Fibroblast of villous mesenchyme (primary cell): Measurements from ENCODE around the gene IGF2BP3. TPM values are rescaled to one million over a fixed set of nuclear protein-coding genes. Genes with fewer than 3 reads are reported as not detected.

Source experiments
- DNase-seq: peaks from one replicate; pipeline ENCODE4 v3.0.0-alpha.2; 2010; ENCODE audit warnings: low read depth
- H3K4me3 ChIP-seq: 2 replicates; pipeline ENCODE4 v1.5.1; 2011; ENCODE audit warnings: low read depth, mild to moderate bottlenecking, low read length
- CTCF ChIP-seq: IDR thresholded peaks from 2 replicates; pipeline ENCODE4 v1.5.1; 2012; ENCODE audit warnings: low read depth, mild to moderate bottlenecking, low read length; ENCODE audit not compliant: insufficient read depth
- total RNA-seq: library from RNA; depleted of rRNA; stranded (reverse); fragments of >200 nt; gene quantifications from 2 replicates; pipeline ENCODE4 v1.2.3, GENCODE V29; 2012

IGF2BP3 gene
- total RNA-seq, 1 donor = 9.1 TPM

DNA sequence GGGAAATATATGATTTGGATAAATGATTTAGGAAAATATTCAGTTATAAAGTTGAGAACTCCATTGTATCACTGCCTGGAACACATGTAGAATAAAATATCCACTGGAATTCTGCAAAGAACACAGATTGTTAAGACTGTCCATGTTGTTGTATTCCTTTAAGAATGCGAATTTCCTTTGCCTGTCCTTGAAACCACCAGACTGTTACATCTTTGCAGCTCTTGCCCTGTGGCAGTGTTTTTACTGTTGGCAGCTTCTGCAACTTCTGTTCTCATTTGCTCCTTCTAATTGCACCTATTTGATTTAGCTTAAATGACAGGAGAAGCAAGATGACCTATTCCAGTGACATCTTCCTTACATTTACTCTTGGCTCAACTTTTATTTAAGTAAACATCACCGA, 131.4 kb downstream of the IGF2BP3 start:
- no peak for DNase-seq
- TF ChIP-seq CTCF = no peak
- H3K4me3 ChIP-seq = no peak overlapping the region

DNA sequence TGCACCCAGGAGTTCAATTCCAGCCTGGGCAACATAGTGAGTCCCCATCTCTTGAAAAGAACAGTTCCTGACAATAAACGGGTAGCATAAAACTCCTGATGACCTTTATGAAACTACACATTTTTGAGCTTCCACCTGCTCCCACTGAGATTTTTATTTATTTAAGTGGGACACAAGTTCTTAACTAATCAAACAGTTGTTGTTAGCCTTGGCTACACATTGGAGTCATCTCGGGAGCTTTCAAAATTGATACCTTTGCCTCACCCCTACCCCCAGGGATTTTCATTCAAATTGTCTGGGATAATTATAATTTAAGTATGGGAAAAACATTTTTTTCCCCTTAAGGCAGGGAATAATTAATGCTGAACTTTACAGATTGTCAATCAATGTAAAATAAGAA, 131.9 kb downstream of the IGF2BP3 start:
- no peak overlapping the region for H3K4me3 ChIP-seq
- TF ChIP-seq CTCF = no peak

DNA sequence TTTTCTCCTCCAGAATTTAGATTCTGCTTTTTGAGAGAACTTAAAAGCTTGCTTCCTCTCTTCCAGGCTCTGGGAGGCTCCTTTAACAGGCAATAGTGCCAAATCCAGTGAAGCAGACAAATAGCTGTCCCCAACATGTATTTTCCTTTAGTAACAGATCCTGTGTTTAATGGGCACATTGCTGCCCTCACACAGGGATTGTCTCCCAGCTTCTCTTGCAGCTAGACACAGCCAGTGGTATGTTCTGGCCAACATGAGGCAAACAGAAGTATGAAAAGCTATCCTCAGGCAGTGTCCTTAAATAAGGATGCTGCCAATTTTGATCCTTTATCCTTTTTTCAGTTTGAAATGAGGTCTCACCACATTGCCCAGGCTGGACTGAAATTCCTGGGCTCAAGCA, 132.9 kb downstream of the IGF2BP3 start:
- TF ChIP-seq CTCF = no peak
- no peak overlapping the region for H3K4me3 ChIP-seq
- DNase-seq = no peak

More for the DNA sequence above, 131.9 kb downstream of the IGF2BP3 start:
- no peak for DNase-seq

GRCh38 chr7:23336799-23337283, 133.4 kb downstream of the IGF2BP3 start:
- H3K4me3 ChIP-seq = no peak overlapping the region
- no peak for TF ChIP-seq CTCF
- no peak for DNase-seq

DNA sequence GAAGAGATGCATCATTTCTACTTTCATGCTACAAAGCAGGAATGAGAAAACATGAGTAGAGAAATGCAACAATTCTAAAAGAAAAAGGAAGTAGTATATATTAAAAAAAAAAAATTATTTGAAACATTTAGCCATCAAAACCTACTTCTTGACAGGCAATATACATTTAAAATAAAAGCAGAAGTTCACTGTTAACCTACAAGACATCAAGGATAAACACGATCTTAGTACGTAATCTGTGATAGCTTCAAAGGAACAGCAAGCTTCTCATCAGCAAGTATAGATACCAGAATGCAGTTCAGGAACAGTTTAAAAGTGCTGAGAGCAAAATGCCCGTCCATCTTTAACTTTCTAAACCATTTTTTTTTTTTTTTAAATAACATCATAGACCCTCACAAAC, 134.2 kb downstream of the IGF2BP3 start:
- no peak overlapping the region for H3K4me3 ChIP-seq
- no peak for DNase-seq
- no peak for TF ChIP-seq CTCF

DNA sequence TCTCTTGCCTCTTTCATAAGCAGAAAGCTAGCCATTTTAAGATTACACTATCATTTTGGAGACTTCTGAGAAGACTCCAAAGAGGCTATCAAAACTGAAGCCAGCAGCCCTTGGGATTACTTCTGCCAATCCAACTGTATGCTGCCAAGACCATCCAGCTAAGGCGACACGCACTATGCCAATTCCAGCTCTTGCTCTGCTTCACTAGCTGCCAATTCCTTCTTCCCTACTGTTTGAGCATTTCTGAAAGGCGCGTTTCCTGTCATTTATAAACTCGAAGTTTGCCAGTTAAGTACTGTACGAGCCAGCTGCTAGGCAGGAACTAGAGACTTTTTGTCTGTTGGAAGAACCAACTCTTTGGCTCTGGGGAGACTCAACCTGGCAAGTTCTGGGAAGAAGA, 134.7 kb downstream of the IGF2BP3 start:
- TF ChIP-seq CTCF = no peak
- H3K4me3 ChIP-seq = no peak overlapping the region
- no peak for DNase-seq

- no peak overlapping the region for H3K4me3 ChIP-seq
- DNase-seq = no peak
- TF ChIP-seq CTCF = no peak
Measured at GRCh38 chr7:23335136-23335535, 135.2 kb downstream of the IGF2BP3 start.
